HFF-Myc (cell line): ENCODE measurements around the gene CLNK.

Experiments used
- DNase-seq: peaks from one replicate; pipeline ENCODE4 v3.0.0-alpha.2; 2011; ENCODE audit warnings: low read depth; ENCODE audit errors: extremely low read depth
- H3K4me3 ChIP-seq: replicated peaks from 2 replicates; pipeline ENCODE4 v1.5.1; 2011; ENCODE audit warnings: low read depth, mild to moderate bottlenecking, control low read depth, low read length
- TF ChIP-seq, protein P1 (sequence below): IDR thresholded peaks from 2 replicates; pipeline ENCODE4 v1.5.1; 2012; ENCODE audit warnings: mild to moderate bottlenecking, low read depth, low read length, control low read depth; ENCODE audit errors: missing control alignments

Gene CLNK

DNA sequence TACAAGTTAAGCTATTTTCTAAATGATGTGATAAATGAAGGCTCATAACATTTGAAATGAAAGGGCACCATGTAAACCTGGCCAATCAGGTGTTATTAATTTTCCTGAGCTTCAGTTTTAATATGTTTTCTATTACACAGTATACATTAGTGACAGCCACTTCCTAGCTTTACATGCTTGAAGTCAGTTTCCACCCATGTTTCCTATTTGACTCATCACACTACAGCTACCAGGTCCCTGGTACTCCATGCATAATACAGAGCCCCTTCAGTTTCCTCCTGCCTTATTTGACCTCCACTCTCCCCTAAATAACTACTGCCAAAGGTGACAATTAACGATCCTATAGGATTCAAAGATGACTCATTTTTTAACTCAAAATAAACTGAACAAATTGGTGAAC is 245.6 kb downstream of the CLNK start:
- TF ChIP-seq, protein P1, sequence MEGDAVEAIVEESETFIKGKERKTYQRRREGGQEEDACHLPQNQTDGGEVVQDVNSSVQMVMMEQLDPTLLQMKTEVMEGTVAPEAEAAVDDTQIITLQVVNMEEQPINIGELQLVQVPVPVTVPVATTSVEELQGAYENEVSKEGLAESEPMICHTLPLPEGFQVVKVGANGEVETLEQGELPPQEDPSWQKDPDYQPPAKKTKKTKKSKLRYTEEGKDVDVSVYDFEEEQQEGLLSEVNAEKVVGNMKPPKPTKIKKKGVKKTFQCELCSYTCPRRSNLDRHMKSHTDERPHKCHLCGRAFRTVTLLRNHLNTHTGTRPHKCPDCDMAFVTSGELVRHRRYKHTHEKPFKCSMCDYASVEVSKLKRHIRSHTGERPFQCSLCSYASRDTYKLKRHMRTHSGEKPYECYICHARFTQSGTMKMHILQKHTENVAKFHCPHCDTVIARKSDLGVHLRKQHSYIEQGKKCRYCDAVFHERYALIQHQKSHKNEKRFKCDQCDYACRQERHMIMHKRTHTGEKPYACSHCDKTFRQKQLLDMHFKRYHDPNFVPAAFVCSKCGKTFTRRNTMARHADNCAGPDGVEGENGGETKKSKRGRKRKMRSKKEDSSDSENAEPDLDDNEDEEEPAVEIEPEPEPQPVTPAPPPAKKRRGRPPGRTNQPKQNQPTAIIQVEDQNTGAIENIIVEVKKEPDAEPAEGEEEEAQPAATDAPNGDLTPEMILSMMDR = no peak
- no peak for DNase-seq
- no peak overlapping the region for H3K4me3 ChIP-seq

DNA sequence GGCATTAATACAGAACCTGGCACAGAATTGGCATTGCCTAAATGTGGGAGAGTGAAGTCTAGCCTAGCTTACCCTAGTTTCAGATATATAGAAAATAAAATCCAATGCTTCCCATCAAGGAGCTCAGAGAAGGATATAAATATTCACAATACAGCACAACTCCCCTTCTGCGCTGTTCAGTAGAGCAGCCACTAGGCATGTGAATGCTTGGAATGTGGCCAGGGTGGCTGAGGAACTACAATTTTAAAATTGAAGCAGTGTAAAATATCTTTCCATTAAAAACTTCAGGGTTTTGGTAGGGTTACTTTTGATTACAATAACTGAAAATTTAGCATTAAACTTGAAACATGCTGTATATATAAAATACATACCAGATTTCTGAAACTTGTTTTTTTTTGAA is 246.8 kb downstream of the CLNK start:
- TF ChIP-seq, protein P1 = no peak
- DNase-seq = no peak
- no peak overlapping the region for H3K4me3 ChIP-seq
